B cell (primary cell): Measurements from ENCODE around the gene PTPRG. TPM values are rescaled to one million over a fixed set of nuclear protein-coding genes. Genes with fewer than 3 reads are reported as not detected.

Experiments
- ATAC-seq: fragments of 200-7000 bp; cut with Tn5 transposase; one replicate; pipeline ENCODE4 v1.10.0; 2021; ENCODE audit warnings: low read depth, mild to moderate bottlenecking, moderate number of reproducible peaks, moderate library complexity
- CTCF ChIA-PET: fragments of 350-600 bp; sonication (Branson Sonifier 250); formaldehyde crosslinking; loops from one replicate; lab custom pipeline; 2021; ENCODE audit warnings: antibody characterized with exemption, inconsistent platforms; lab: Charles Lee
- POLR2A ChIA-PET: fragments of 350-600 bp; sonication (Branson Sonifier 250); formaldehyde crosslinking; loops from one replicate; lab custom pipeline; 2021; ENCODE audit warnings: antibody characterized with exemption; lab: Charles Lee
- DNase-seq: peaks from one replicate; pipeline ENCODE4 v3.0.0; 2013
- H2AFZ ChIP-seq: 2 replicates; pipeline ENCODE4 v1.6.1; 2012; ENCODE audit warnings: mild to moderate bottlenecking, low read depth, low read length; ENCODE audit not compliant: insufficient read depth, poor library complexity, severe bottlenecking
- H3K27ac ChIP-seq, 2 donors: 1 replicate in 1 of 2; 2 replicates in 1 of 2; pipeline ENCODE4 v1.5.1; 2012 to 2013; ENCODE audit warnings: low read length in 2 of 2, mild to moderate bottlenecking in 2 of 2, moderate library complexity in 1 of 2
- H3K27me3 ChIP-seq, 4 experiments: fragments of 200-600 bp in 1 of 4; sonication (generic) in 1 of 4; replicated peaks in 1 of 4; 1 replicate in 2 of 4; 2 replicates in 2 of 4; pipeline versions ENCODE4 v1.6.1 to v1.7.0; 2013 to 2016; ENCODE audit warnings: low read length in 3 of 4, mild to moderate bottlenecking in 2 of 4, mixed read lengths in 1 of 4, moderate library complexity in 1 of 4; ENCODE audit not compliant: insufficient read depth in 4 of 4, control insufficient read depth in 3 of 4; ENCODE audit errors: control extremely low read depth in 1 of 4
- H3K36me3 ChIP-seq, 2 experiments: replicated peaks in 1 of 2; 1 replicate in 1 of 2; 2 replicates in 1 of 2; pipeline versions ENCODE4 v1.6.1 to v1.7.1; 2013; ENCODE audit warnings: low read length in 1 of 2; ENCODE audit not compliant: insufficient read depth in 2 of 2, control insufficient read depth in 1 of 2; ENCODE audit errors: control extremely low read depth in 1 of 2, extremely low read depth in 1 of 2
- H3K4me1 ChIP-seq, 2 donors: fragments of 200-600 bp in 1 of 2; sonication (generic) in 1 of 2; 1 replicate in 1 of 2; 2 replicates in 1 of 2; pipeline versions ENCODE4 v1.5.1 to v1.6.1; 2013 to 2017; ENCODE audit warnings: low read length in 2 of 2; ENCODE audit not compliant: control insufficient read depth in 2 of 2, insufficient read depth in 2 of 2
- H3K4me2 ChIP-seq: replicated peaks from 2 replicates; pipeline ENCODE3; 2012; ENCODE audit warnings: mild to moderate bottlenecking, low read depth, low read length; ENCODE audit not compliant: poor library complexity, severe bottlenecking
- H3K4me3 ChIP-seq, 5 experiments: fragments of 200-600 bp in 1 of 5; sonication (generic) in 1 of 5; 1 replicate in 3 of 5; 2 replicates in 2 of 5; pipeline versions ENCODE4 v1.5.1 to v1.7.0; 2011 to 2016; ENCODE audit warnings: low read length in 4 of 5, mild to moderate bottlenecking in 4 of 5, low read depth in 2 of 5, control low read depth in 1 of 5, moderate library complexity in 1 of 5; ENCODE audit not compliant: insufficient read depth in 1 of 5; ENCODE audit errors: control extremely low read depth in 1 of 5, extremely low read depth in 1 of 5
- H3K79me2 ChIP-seq: fragments of 200-600 bp; sonication (generic); one replicate; pipeline ENCODE4 v1.6.0; 2016; ENCODE audit warnings: low read length; ENCODE audit not compliant: control insufficient read depth, insufficient read depth
- H3K9ac ChIP-seq: fragments of 200-600 bp; sonication (generic); 2 replicates; pipeline ENCODE4 v1.6.1; 2017; ENCODE audit warnings: mild to moderate bottlenecking, low read length, moderate library complexity
- H3K9me3 ChIP-seq, 3 donors: one replicate each; pipeline versions ENCODE4 v1.6.1 to v1.7.1; 2013; ENCODE audit warnings: low read length in 2 of 3; ENCODE audit not compliant: control insufficient read depth in 2 of 3, insufficient read depth in 1 of 3; ENCODE audit errors: control extremely low read depth in 1 of 3
- H4K20me1 ChIP-seq: 2 replicates; pipeline ENCODE4 v1.6.0; 2012; ENCODE audit warnings: mild to moderate bottlenecking, low read length; ENCODE audit not compliant: insufficient read depth, control insufficient read depth, poor library complexity, severe bottlenecking
- H3K27ac Mint-ChIP-seq: one replicate; pipeline ENCODE4 v1.8.0; 2021; ENCODE audit warnings: mixed read lengths
- H3K27me3 Mint-ChIP-seq: one replicate; pipeline ENCODE4 v1.8.0; 2021; ENCODE audit warnings: mixed read lengths
- H3K4me1 Mint-ChIP-seq: one replicate; pipeline ENCODE4 v1.8.0; 2021; ENCODE audit warnings: mixed read lengths
- H3K4me3 Mint-ChIP-seq: one replicate; pipeline ENCODE4 v1.8.0; 2021; ENCODE audit warnings: mixed read lengths
- H3K9me3 Mint-ChIP-seq: one replicate; pipeline ENCODE4 v1.8.0; 2022; ENCODE audit warnings: mixed read lengths; ENCODE audit not compliant: insufficient read depth
- EZH2 ChIP-seq: IDR thresholded peaks from 2 replicates; pipeline ENCODE4 v1.6.1; 2012; ENCODE audit warnings: borderline replicate concordance, low read depth, mild to moderate bottlenecking, moderate library complexity, low read length; ENCODE audit not compliant: insufficient read depth, poor library complexity, severe bottlenecking
- WGBS: methylation state at CpG from one replicate; pipeline ENCODE4 v1.1.5; 2013; ENCODE audit warnings: missing lambda C conversion rate; ENCODE audit not compliant: insufficient coverage; 5-methylcytosine and 5-hydroxymethylcytosine counted together
- intact Hi-C: fragments of 100-400 bp; cut with micrococcal nuclease; formaldehyde crosslinking; loops from one replicate; pipeline ENCODE4 v1.10.0; 2022
- polyA plus RNA-seq: library from polyadenylated mRNA; depleted of rRNA; stranded (reverse); fragments of >200 nt; gene quantifications from 2 replicates; pipeline ENCODE4 v1.2.3, GENCODE V29; 2012
- total RNA-seq, 2 donors: library from RNA; stranded (reverse); fragments of 120-200 nt in 1 of 2; gene quantifications; 1 replicate in 1 of 2; 2 replicates in 1 of 2; pipeline versions ENCODE4 v1.2.3 to v1.2.4, GENCODE V29; 2013 to 2022
- TF ChIP-seq, protein P1 (sequence below): fragments of 200-600 bp; IDR thresholded peaks from one replicate; pipeline ENCODE4 v1.8.0; 2022; ENCODE audit warnings: antibody characterized with exemption, mild to moderate bottlenecking

PTPRG gene
- total and polyA plus RNA-seq, 2 donors (not counting 1 experiment from before 2014, with no cell fraction given), result 0.12 to 1.3 TPM

DNA sequence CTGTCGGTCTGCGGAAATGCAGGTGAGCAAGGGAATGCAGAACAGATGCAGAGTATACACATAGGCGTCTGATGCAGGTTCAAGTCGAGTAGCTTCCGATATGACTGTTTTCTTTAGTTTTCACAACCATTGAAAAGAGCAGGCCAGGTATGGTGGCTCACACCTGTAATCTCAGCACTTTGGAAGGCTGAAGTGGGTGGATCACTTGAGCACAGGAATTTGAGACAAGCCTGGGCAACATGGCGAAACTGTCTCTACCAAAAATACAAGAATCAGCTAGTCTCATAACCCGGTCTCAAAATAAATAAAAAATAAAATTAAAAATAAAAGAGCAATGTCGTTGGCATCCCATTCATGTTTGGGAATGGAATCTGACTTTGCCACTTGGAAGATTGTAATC, 101.5 kb downstream of the PTPRG start:
- H3K27ac Mint-ChIP-seq, result no peak overlapping the region
- no peak for DNase-seq
- 98% methylated on average over 5 of the region's 8 CpGs for WGBS

DNA sequence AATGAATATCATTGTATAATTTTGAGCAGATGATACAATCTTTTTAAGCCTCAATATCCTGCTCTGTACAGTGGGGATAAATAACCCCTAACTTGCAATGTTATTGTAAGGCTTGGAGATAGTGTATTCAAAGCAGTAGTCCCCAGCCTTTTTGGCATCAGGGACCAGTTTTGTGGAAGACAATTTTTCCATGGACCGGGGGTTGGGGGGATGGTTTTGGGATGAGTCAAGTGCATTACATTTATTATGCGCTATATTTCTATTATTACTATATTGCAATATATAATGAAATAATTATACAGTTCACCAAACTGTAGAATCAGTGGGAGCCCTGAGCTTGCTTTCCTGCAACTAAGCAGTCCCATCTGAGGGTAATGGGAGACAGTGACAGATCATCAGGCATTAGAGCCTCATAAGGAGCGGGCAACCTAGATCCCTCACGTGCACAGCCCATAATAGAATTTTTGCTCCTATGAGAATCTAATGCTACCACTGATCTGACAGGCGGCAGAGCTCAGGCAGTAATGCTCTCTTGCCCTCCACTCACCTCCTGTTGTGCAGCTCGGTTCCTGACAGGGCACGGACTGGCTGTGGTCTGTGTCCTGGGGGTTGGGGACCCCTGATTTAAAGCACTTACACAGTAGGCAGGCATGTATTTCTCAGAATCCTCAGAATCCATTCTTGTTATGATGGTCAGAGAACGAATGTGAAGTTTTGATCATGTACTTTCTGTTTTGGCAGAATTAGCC, 102.2 kb downstream of the PTPRG start:
- Histone ChIP-seq H3K27me3 (no peaks in the 10 kb centered on the region), H3K4me2 (no peak overlapping the region), H3K79me2 (no peaks in the 10 kb centered on the region), H2AFZ (no peak overlapping the region), H3K36me3 (no peaks in the 10 kb centered on the region), H3K9me3 (peaks cover 0 to 3% (median 0%) of the 10 kb centered on the region in 3 donors), H3K27ac (no peak overlapping the region), H3K4me3 (no peak overlapping the region), H3K4me1 (no peaks in the 10 kb centered on the region), H4K20me1 (no peaks in the 10 kb centered on the region), H3K9ac (no peak overlapping the region)
- no peak for DNase-seq
- ChIA-PET CTCF (no interaction called here), POLR2A (no interaction called here)
- 88% methylated on average over 3 of the region's 8 CpGs for WGBS
- no peak overlapping the region for H3K27ac Mint-ChIP-seq
- TF ChIP-seq EZH2, result no peak
- TF ChIP-seq, protein P1, sequence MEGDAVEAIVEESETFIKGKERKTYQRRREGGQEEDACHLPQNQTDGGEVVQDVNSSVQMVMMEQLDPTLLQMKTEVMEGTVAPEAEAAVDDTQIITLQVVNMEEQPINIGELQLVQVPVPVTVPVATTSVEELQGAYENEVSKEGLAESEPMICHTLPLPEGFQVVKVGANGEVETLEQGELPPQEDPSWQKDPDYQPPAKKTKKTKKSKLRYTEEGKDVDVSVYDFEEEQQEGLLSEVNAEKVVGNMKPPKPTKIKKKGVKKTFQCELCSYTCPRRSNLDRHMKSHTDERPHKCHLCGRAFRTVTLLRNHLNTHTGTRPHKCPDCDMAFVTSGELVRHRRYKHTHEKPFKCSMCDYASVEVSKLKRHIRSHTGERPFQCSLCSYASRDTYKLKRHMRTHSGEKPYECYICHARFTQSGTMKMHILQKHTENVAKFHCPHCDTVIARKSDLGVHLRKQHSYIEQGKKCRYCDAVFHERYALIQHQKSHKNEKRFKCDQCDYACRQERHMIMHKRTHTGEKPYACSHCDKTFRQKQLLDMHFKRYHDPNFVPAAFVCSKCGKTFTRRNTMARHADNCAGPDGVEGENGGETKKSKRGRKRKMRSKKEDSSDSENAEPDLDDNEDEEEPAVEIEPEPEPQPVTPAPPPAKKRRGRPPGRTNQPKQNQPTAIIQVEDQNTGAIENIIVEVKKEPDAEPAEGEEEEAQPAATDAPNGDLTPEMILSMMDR, result no peak
- no peaks in the 10 kb centered on the region for H3K27me3 Mint-ChIP-seq
- no peak for ATAC-seq
- H3K4me3 Mint-ChIP-seq, result no peak overlapping the region
- intact Hi-C loops, result no loop called here
- no peaks in the 10 kb centered on the region for H3K9me3 Mint-ChIP-seq
- no peaks in the 10 kb centered on the region for H3K4me1 Mint-ChIP-seq

More for the DNA sequence above, 101.5 kb downstream of the PTPRG start:
- no peaks in the 10 kb centered on the region for H3K27me3 Mint-ChIP-seq
- TF ChIP-seq EZH2, result no peak
- TF ChIP-seq, protein P1, result no peak
- CTCF ChIA-PET, result no interaction called here
- intact Hi-C loops, result no loop called here
- Histone ChIP-seq H3K79me2 (no peaks in the 10 kb centered on the region), H2AFZ (no peak overlapping the region), H3K27me3 (no peaks in the 10 kb centered on the region), H3K27ac (no peak overlapping the region), H3K9me3 (peaks cover 0 to 3% (median 0%) of the 10 kb centered on the region in 3 donors), H3K4me1 (no peaks in the 10 kb centered on the region), H3K36me3 (no peaks in the 10 kb centered on the region), H3K9ac (no peak overlapping the region), H3K4me3 (no peak overlapping the region), H3K4me2 (no peak overlapping the region), H4K20me1 (no peaks in the 10 kb centered on the region)
- H3K9me3 Mint-ChIP-seq, result no peaks in the 10 kb centered on the region
- ATAC-seq, result no peak
- no peak overlapping the region for H3K4me3 Mint-ChIP-seq
- POLR2A ChIA-PET, result no interaction called here
- no peaks in the 10 kb centered on the region for H3K4me1 Mint-ChIP-seq
